BJ (cell line): ENCODE results near the gene IGSF8. TPM values are rescaled to one million over a fixed set of nuclear protein-coding genes. Genes with fewer than 3 reads are reported as not detected.

Source experiments
- CTCF ChIA-PET: fragments of 350-600 bp; formaldehyde crosslinking; extraction: SDS; loops from one replicate; lab custom pipeline; 2021; ENCODE audit warnings: antibody characterized with exemption, inconsistent platforms; lab: Yijun Ruan, JAX
- POLR2A ChIA-PET: fragments of 300-600 bp; sonication (Branson Sonifier 250); formaldehyde crosslinking; extraction: SDS; loops from one replicate; lab custom pipeline; 2021; ENCODE audit warnings: antibody characterized with exemption; lab: Charles Lee
- DNase-seq: peaks from one replicate; pipeline ENCODE4 v3.0.0-alpha.2; 2011; ENCODE audit warnings: low read depth
- H3K27me3 ChIP-seq: 2 replicates; pipeline ENCODE4 v1.6.0; 2011; ENCODE audit warnings: low read length; ENCODE audit not compliant: control insufficient read depth, insufficient read depth
- H3K36me3 ChIP-seq: 2 replicates; pipeline ENCODE4 v1.5.1; 2011; ENCODE audit warnings: low read length; ENCODE audit not compliant: control insufficient read depth, insufficient read depth
- H3K4me3 ChIP-seq: 2 replicates; pipeline ENCODE4 v1.5.1; 2011; ENCODE audit warnings: low read depth, mild to moderate bottlenecking, control low read depth, low read length
- CTCF ChIP-seq: IDR thresholded peaks from 2 replicates; pipeline ENCODE4 v1.5.1; 2011; ENCODE audit warnings: low read depth, mild to moderate bottlenecking, control low read depth, inconsistent platforms, low read length, moderate library complexity; ENCODE audit not compliant: insufficient read depth
- polyA plus RNA-seq: library from polyadenylated mRNA; depleted of rRNA; stranded (reverse); fragments of >200 nt; gene quantifications from 2 replicates; pipeline ENCODE4 v1.2.3, GENCODE V29; 2011

Gene IGSF8
- polyA plus RNA-seq, 1 experiment: 29.7 TPM

GRCh38 chr1:160064746-160065145 is 33.7 kb downstream of the IGSF8 start:
- ChIA-PET POLR2A (no interaction called here), CTCF (interaction anchor here (1.0 to 2.9 kb wide), 6 partner anchors 10 to 21 kb away, joined by 3 to 12 read pairs (median 8); partner anchors contain the start of gene KCNJ9)
- H3K27me3 ChIP-seq: peaks cover 41% of the 10 kb centered on the region
- no peak for TF ChIP-seq CTCF
- H3K36me3 ChIP-seq: no peaks in the 10 kb centered on the region
- no peak for DNase-seq
- no peak overlapping the region for H3K4me3 ChIP-seq

DNA sequence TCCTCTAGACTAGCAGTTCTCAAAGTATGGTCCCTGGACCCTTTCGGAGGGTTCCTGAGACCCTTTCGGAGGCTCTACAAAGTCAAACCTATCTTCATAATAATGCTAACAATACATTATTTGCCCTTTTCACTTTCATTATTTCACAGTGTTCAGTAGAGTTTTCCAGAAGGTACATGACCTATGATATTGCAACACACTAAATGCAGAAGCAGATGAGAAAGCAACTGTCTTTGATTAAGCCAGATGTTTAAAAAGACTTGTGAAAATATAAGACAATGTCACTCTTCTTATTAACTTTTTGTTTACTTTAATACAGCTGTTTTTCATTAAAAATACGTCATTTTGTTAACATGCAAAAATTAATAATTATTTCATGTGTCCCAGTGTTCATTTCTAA is 34.3 kb downstream of the IGSF8 start:
- Histone ChIP-seq H3K36me3 (no peaks in the 10 kb centered on the region), H3K27me3 (peaks cover 39% of the 10 kb centered on the region), H3K4me3 (no peak overlapping the region)
- ChIA-PET POLR2A (interaction anchor here (0.5 kb wide), 1 partner anchor 58 kb away, joined by 4 read pairs; no protein-coding TSS in a partner anchor), CTCF (interaction anchor here (0.8 to 2.9 kb wide), 7 partner anchors 10 to 33 kb away, joined by 3 to 12 read pairs (median 8); partner anchors contain the start of gene KCNJ9)
- TF ChIP-seq CTCF: no peak
- DNase-seq: no peak

DNA sequence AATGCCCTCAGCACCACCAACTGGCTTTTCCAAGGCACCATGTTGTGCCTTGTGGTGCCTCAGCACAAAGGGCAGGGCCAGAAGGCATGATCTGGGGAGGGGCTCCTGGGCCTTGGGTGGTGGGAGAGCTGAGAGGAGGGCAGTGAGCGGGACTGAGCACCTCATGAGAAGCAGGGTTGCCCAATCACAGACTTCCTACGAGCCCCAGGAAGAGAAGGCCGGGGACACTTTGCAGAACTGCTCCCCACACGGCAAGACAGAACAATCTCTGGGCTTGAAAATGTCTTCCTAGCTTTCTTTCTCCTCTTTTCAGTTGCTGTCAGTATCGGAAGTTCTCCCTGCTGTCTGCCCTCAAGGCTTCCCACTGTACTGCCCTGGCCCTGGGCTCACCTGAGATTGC is 35.2 kb downstream of the IGSF8 start:
- no peak for TF ChIP-seq CTCF
- CTCF ChIA-PET: interaction anchor here (0.8 to 2.9 kb wide), 6 partner anchors 15 to 189 kb away, joined by 3 to 12 read pairs (median 8); partner anchors contain the start of gene KCNJ9
- POLR2A ChIA-PET: no interaction called here
- no peak for DNase-seq
- Histone ChIP-seq H3K36me3 (no peaks in the 10 kb centered on the region), H3K4me3 (no peak overlapping the region), H3K27me3 (peaks cover 34% of the 10 kb centered on the region)

- Histone ChIP-seq H3K4me3 (no peak overlapping the region), H3K36me3 (no peaks in the 10 kb centered on the region), H3K27me3 (peaks cover 36% of the 10 kb centered on the region)
- POLR2A ChIA-PET: no interaction called here
- no peak for DNase-seq
- TF ChIP-seq CTCF: no peak
- CTCF ChIA-PET: interaction anchor here (1.2 to 2.9 kb wide), 4 partner anchors 16 to 190 kb away, joined by 3 to 12 read pairs (median 8); no protein-coding TSS in a partner anchor
Measured at GRCh38 chr1:160062230-160062532, 36.2 kb downstream of the IGSF8 start.

GRCh38 chr1:160061369-160062229 is 36.8 kb downstream of the IGSF8 start:
- no peaks in the 10 kb centered on the region for H3K36me3 ChIP-seq
- H3K4me3 ChIP-seq: no peak overlapping the region
- ChIA-PET POLR2A (no interaction called here), CTCF (interaction anchor here (0.5 to 5.8 kb wide), 3 partner anchors 15 to 461 kb away, joined by 3 to 39 read pairs (median 6); no protein-coding TSS in a partner anchor)
- peaks cover 35% of the 10 kb centered on the region for H3K27me3 ChIP-seq
- no peak for TF ChIP-seq CTCF
- DNase-seq: no peak
